Astrocyte (in vitro differentiated cells and primary cell): Measurements from ENCODE around the gene ESPNL. TPM values are rescaled to one million over a fixed set of nuclear protein-coding genes. Genes with fewer than 3 reads are reported as not detected.
A peak's percentile ranks its signal among the peaks of the same experiment; 100 is the strongest.

Experiments
- DNase-seq: peaks from one replicate; pipeline ENCODE4 v3.0.0-alpha.2; 2010; ENCODE audit warnings: low read depth
- FAIRE-seq: peaks from 2 replicates; lab custom pipeline; 2011; peaks lifted over from hg19 to GRCh38; lab: Jason Lieb, UNC
- H2AFZ ChIP-seq: 2 replicates; pipeline ENCODE4 v1.6.0; 2012; ENCODE audit warnings: low read depth, low read length, inconsistent platforms
- H3K27ac ChIP-seq: 2 replicates; pipeline ENCODE4 v1.5.1; 2011; ENCODE audit warnings: low read depth, low read length, inconsistent platforms
- H3K27me3 ChIP-seq: 2 replicates; pipeline ENCODE4 v1.6.0; 2011; ENCODE audit warnings: low read length, inconsistent platforms; ENCODE audit not compliant: insufficient read depth
- H3K36me3 ChIP-seq: 2 replicates; pipeline ENCODE4 v1.5.1; 2011; ENCODE audit warnings: low read length, inconsistent platforms; ENCODE audit not compliant: insufficient read depth
- H3K4me1 ChIP-seq: 2 replicates; pipeline ENCODE4 v1.5.1; 2011; ENCODE audit warnings: low read length, inconsistent platforms; ENCODE audit not compliant: insufficient read depth
- H3K4me2 ChIP-seq: 2 replicates; pipeline ENCODE4 v1.6.0; 2012; ENCODE audit warnings: low read length, inconsistent platforms
- H3K4me3 ChIP-seq: 2 replicates; pipeline ENCODE4 v1.5.1; 2011; ENCODE audit warnings: low read depth, mild to moderate bottlenecking, low read length, inconsistent platforms; ENCODE audit not compliant: insufficient read depth
- H3K79me2 ChIP-seq: 2 replicates; pipeline ENCODE4 v1.6.0; 2012; ENCODE audit warnings: mild to moderate bottlenecking, low read length, inconsistent platforms; ENCODE audit not compliant: insufficient read depth
- H3K9ac ChIP-seq: 2 replicates; pipeline ENCODE4 v1.6.0; 2012; ENCODE audit warnings: mild to moderate bottlenecking, low read length, inconsistent platforms
- H3K9me3 ChIP-seq: 2 replicates; pipeline ENCODE4 v1.5.1; 2012; ENCODE audit warnings: low read depth, mild to moderate bottlenecking, low read length, inconsistent platforms; ENCODE audit not compliant: insufficient read depth
- H4K20me1 ChIP-seq: 2 replicates; pipeline ENCODE4 v1.6.0; 2012; ENCODE audit warnings: low read length, inconsistent platforms; ENCODE audit not compliant: insufficient read depth
- H3K27ac Mint-ChIP-seq: one replicate; pipeline ENCODE4 v1.8.0; 2021; ENCODE audit warnings: mild to moderate bottlenecking, mixed read lengths; ENCODE audit not compliant: unreplicated experiment
- H3K27me3 Mint-ChIP-seq: one replicate; pipeline ENCODE4 v1.8.0; 2021; ENCODE audit warnings: low read depth, mixed read lengths; ENCODE audit not compliant: unreplicated experiment
- H3K36me3 Mint-ChIP-seq: one replicate; pipeline ENCODE4 v1.8.0; 2021; ENCODE audit warnings: low read depth, mixed read lengths; ENCODE audit not compliant: unreplicated experiment
- H3K4me1 Mint-ChIP-seq: one replicate; pipeline ENCODE4 v1.8.0; 2021; ENCODE audit warnings: low read depth, mixed read lengths; ENCODE audit not compliant: unreplicated experiment
- H3K4me3 Mint-ChIP-seq: one replicate; pipeline ENCODE4 v1.8.0; 2021; ENCODE audit warnings: mild to moderate bottlenecking, moderate library complexity, mixed read lengths; ENCODE audit not compliant: unreplicated experiment
- H3K9me3 Mint-ChIP-seq: one replicate; pipeline ENCODE4 v1.8.0; 2021; ENCODE audit warnings: mild to moderate bottlenecking, mixed read lengths; ENCODE audit not compliant: unreplicated experiment
- EZH2 ChIP-seq: IDR thresholded peaks from 2 replicates; pipeline ENCODE4 v1.6.1; 2012; ENCODE audit warnings: mild to moderate bottlenecking, low read length, inconsistent platforms; ENCODE audit not compliant: insufficient read depth
- total RNA-seq: library from RNA; stranded (reverse); gene quantifications from 2 replicates; pipeline ENCODE4 v1.2.1, GENCODE V29; 2021
- TF ChIP-seq, protein P1 (sequence below): IDR thresholded peaks from 2 replicates; pipeline ENCODE4 v1.5.1; 2011; ENCODE audit warnings: low read depth, mild to moderate bottlenecking, inconsistent platforms, low read length, moderate library complexity; ENCODE audit not compliant: insufficient read depth

Gene ESPNL
- total RNA-seq, 1 donor from 2014 or later, result not detected

DNA sequence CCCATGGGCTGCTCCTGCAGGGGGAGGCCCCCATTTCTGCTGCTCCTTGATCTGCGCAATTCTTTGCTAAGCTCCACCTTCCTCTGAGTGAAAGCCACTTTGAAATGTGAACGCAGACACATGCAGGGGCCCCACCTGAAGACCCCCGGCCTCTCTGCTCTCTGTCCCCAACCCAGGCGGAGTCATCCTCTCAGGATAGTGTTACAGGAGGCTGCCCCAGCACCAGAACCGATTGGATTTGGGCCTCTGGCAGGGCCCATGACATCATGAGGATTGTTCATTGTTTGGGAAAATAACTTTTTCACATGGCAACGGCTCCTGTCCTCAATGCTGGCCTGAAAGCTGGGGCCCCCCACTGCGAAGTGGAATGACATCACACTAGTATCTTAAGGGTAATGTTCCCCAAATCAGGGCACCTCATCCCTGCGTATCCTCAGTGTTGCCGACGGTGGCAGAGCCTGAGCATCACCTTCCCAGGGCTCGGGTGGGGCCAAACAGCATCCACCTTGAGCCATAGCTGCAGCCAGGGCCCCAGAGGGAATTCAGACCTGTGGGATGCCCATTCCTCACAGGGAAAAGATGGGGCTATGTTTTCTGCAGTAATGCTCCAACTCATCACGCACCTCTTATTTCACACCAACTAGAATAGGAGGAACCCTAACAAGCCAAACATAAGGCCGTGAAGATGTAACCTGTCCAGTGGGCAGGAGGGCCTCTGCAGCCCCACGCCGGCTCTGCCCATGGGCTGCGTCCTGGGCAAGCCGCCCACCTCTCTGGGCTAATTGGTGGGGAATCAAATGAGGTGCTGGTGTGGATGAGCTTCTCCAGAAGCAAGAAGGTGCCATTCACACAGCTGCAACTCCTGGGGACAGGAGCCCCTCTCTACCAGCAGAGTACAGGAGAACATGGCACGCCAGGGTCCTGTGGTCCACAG lies 55.9 kb downstream of the ESPNL start:
- H3K27ac Mint-ChIP-seq, result no peak overlapping the region
- no peaks in the 10 kb centered on the region for H3K79me2 ChIP-seq
- H3K4me1 Mint-ChIP-seq, result peaks cover 1% of the 10 kb centered on the region
- H4K20me1 ChIP-seq, result no peaks in the 10 kb centered on the region
- peaks cover 3% of the 10 kb centered on the region for H3K9me3 Mint-ChIP-seq
- peaks cover 2% of the 10 kb centered on the region for H3K36me3 Mint-ChIP-seq
- peaks cover 9% of the 10 kb centered on the region for H3K27me3 Mint-ChIP-seq
- no peak overlapping the region for H3K4me3 Mint-ChIP-seq
- DNase-seq (no peak), FAIRE-seq (no peak)
- H3K4me1 ChIP-seq, result peaks cover 10% of the 10 kb centered on the region
- peak overlapping the region; percentile 6 for H2AFZ ChIP-seq
- H3K27ac ChIP-seq, result no peak overlapping the region
- H3K27me3 ChIP-seq, result no peaks in the 10 kb centered on the region
- no peak overlapping the region for H3K4me3 ChIP-seq
- H3K9me3 ChIP-seq, result no peaks in the 10 kb centered on the region
- H3K36me3 ChIP-seq, result no peaks in the 10 kb centered on the region
- TF ChIP-seq EZH2, result no peak
- H3K9ac ChIP-seq, result peak overlapping the region; percentile 26
- no peak overlapping the region for H3K4me2 ChIP-seq

DNA sequence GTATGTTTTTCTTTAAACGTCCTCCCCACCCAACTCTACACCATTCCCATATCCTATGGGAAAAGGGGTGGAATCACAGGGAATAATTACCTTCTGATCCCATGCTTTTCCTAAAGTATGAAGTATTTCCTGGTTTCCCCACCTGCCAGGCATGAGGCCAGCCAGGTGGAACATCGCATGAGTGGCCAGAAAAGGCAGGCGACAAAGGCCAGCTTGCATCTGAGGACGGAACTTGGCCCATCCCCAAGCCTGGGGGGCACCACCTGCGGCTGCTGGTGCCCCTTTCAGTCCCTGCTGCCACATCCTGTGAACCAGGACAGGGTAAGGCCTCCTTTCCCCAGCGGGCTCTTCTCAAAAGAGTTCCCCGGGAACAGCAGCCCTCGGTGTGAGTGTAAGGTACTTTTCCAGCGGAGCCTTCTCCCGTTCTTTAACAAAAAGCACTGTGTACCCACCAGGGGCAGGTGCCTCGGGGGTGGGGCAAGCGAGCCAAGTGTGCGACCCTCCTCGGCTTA lies 57.4 kb downstream of the ESPNL start:
- Histone ChIP-seq H3K36me3 (no peaks in the 10 kb centered on the region), H4K20me1 (no peaks in the 10 kb centered on the region), H3K4me2 (no peak overlapping the region), H3K4me1 (peaks cover 10% of the 10 kb centered on the region), H3K27ac (no peak overlapping the region), H3K9ac (no peak overlapping the region), H3K27me3 (no peaks in the 10 kb centered on the region), H3K4me3 (no peak overlapping the region), H3K79me2 (no peaks in the 10 kb centered on the region), H3K9me3 (no peaks in the 10 kb centered on the region), H2AFZ (no peak overlapping the region)
- Mint-ChIP-seq H3K4me3 (no peak overlapping the region), H3K9me3 (peaks cover 3% of the 10 kb centered on the region), H3K27ac (no peak overlapping the region), H3K27me3 (peaks cover 15% of the 10 kb centered on the region), H3K36me3 (peaks cover 2% of the 10 kb centered on the region), H3K4me1 (peaks cover 1% of the 10 kb centered on the region)
- no peak for DNase-seq
- no peak for FAIRE-seq
- TF ChIP-seq, protein P1, sequence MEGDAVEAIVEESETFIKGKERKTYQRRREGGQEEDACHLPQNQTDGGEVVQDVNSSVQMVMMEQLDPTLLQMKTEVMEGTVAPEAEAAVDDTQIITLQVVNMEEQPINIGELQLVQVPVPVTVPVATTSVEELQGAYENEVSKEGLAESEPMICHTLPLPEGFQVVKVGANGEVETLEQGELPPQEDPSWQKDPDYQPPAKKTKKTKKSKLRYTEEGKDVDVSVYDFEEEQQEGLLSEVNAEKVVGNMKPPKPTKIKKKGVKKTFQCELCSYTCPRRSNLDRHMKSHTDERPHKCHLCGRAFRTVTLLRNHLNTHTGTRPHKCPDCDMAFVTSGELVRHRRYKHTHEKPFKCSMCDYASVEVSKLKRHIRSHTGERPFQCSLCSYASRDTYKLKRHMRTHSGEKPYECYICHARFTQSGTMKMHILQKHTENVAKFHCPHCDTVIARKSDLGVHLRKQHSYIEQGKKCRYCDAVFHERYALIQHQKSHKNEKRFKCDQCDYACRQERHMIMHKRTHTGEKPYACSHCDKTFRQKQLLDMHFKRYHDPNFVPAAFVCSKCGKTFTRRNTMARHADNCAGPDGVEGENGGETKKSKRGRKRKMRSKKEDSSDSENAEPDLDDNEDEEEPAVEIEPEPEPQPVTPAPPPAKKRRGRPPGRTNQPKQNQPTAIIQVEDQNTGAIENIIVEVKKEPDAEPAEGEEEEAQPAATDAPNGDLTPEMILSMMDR, result no peak
- TF ChIP-seq EZH2, result no peak

DNA sequence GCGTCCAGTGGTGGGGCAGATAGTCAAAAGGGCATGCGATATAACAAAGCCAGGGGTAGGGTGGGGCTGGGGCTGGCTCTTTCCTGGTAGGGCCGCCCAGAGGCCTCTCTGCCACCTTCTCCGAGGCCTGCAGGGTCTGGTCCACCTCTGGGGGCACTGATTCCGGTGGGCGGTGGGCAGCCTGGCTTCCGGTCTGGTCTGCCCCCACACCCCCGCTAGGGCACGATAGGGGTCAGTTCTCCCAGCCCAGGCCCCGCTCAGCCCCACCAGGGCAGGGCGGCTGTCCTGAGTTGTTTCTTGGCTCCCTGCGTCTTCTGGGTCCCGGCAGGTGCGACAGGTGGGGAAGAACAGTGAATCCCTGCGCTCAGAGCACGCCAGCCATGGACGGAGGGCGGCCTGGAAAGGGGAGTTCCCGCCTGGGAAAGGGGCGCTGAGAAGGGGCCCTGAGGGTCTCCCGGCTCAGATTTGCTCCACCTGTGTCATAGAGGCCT lies 57.9 kb downstream of the ESPNL start:
- no peak overlapping the region for H3K27ac Mint-ChIP-seq
- H3K9me3 Mint-ChIP-seq, result peaks cover 3% of the 10 kb centered on the region
- H3K36me3 Mint-ChIP-seq, result peaks cover 2% of the 10 kb centered on the region
- no peak overlapping the region for H3K4me3 ChIP-seq
- no peak overlapping the region for H3K4me3 Mint-ChIP-seq
- no peaks in the 10 kb centered on the region for H3K9me3 ChIP-seq
- H3K9ac ChIP-seq, result no peak overlapping the region
- no peaks in the 10 kb centered on the region for H3K27me3 ChIP-seq
- no peak for DNase-seq
- no peak for TF ChIP-seq EZH2
- TF ChIP-seq, protein P1, result no peak
- H2AFZ ChIP-seq, result no peak overlapping the region
- H3K4me2 ChIP-seq, result peak overlapping the region; percentile 62
- peaks cover 15% of the 10 kb centered on the region for H3K4me1 ChIP-seq
- no peaks in the 10 kb centered on the region for H3K36me3 ChIP-seq
- FAIRE-seq, result no peak
- no peaks in the 10 kb centered on the region for H4K20me1 ChIP-seq
- peaks cover 14% of the 10 kb centered on the region for H3K27me3 Mint-ChIP-seq
- no peak overlapping the region for H3K27ac ChIP-seq
- no peaks in the 10 kb centered on the region for H3K79me2 ChIP-seq
- peaks cover 1% of the 10 kb centered on the region for H3K4me1 Mint-ChIP-seq
